RWPE2 (cell line): ENCODE data around the gene RING1.

Experiments used
- ATAC-seq: fragments of 200-7000 bp; cut with Tn5 transposase; 3 replicates; pipeline ENCODE4 v1.9.1; 2021; ENCODE audit warnings: low read depth
- DNase-seq: peaks from one replicate; pipeline ENCODE4 v3.0.0-alpha.2; 2020; ENCODE audit warnings: low spot score
- H3K27ac ChIP-seq: fragments of 450-650 bp; 2 replicates; pipeline ENCODE4 v1.5.1; 2017; ENCODE audit warnings: mild to moderate bottlenecking; ENCODE audit not compliant: poor library complexity, severe bottlenecking
- H3K27me3 ChIP-seq: fragments of 250-450 bp; sonication (Bioruptor Pico); 2 replicates; pipeline ENCODE4 v1.5.1; 2021; ENCODE audit warnings: mild to moderate bottlenecking, moderate library complexity; ENCODE audit not compliant: insufficient read depth, poor library complexity, severe bottlenecking
- H3K36me3 ChIP-seq: fragments of 250-450 bp; sonication (Bioruptor Pico); 2 replicates; pipeline ENCODE4 v1.5.1; 2020; ENCODE audit warnings: low read depth, mild to moderate bottlenecking, moderate library complexity
- H3K4me1 ChIP-seq: fragments of 250-450 bp; sonication (Bioruptor Pico); 2 replicates; pipeline ENCODE4 v1.5.1; 2021; ENCODE audit warnings: mild to moderate bottlenecking, moderate library complexity; ENCODE audit not compliant: insufficient read depth, poor library complexity, severe bottlenecking
- H3K4me3 ChIP-seq: fragments of 250-450 bp; sonication (Bioruptor Pico); 2 replicates; pipeline ENCODE4 v1.5.1; 2021; ENCODE audit warnings: mild to moderate bottlenecking, moderate library complexity; ENCODE audit not compliant: severe bottlenecking
- H3K9me3 ChIP-seq: fragments of 250-450 bp; sonication (Bioruptor Pico); 2 replicates; pipeline ENCODE4 v1.5.1; 2021; ENCODE audit warnings: mild to moderate bottlenecking, moderate library complexity; ENCODE audit not compliant: severe bottlenecking
- CTCF ChIP-seq: fragments of 450-650 bp; IDR thresholded peaks from one replicate; pipeline ENCODE4 v1.5.1; 2017; ENCODE audit warnings: mild to moderate bottlenecking, moderate library complexity; ENCODE audit not compliant: poor library complexity, severe bottlenecking

The RING1 gene

GRCh38 chr6:33172688-33173534 lies 35.4 kb upstream of the RING1 start:
- H3K36me3 ChIP-seq = no peaks in the 10 kb centered on the region
- no peaks in the 10 kb centered on the region for H3K9me3 ChIP-seq
- ATAC-seq (peak; percentile 59), DNase-seq (peak; percentile 38)
- no peak overlapping the region for H3K27ac ChIP-seq
- peak; percentile 59 for TF ChIP-seq CTCF
- H3K4me3 ChIP-seq = no peak overlapping the region
- H3K27me3 ChIP-seq = no peaks in the 10 kb centered on the region
- no peaks in the 10 kb centered on the region for H3K4me1 ChIP-seq

- H3K27me3 ChIP-seq = no peaks in the 10 kb centered on the region
- no peak overlapping the region for H3K27ac ChIP-seq
- ATAC-seq = no peak
- no peaks in the 10 kb centered on the region for H3K4me1 ChIP-seq
- H3K9me3 ChIP-seq = no peaks in the 10 kb centered on the region
- H3K4me3 ChIP-seq = no peak overlapping the region
- DNase-seq = peak; percentile 37
- TF ChIP-seq CTCF = no peak
- H3K36me3 ChIP-seq = no peaks in the 10 kb centered on the region
Measured at GRCh38 chr6:33173535-33174180, 34.6 kb upstream of the RING1 start.

- Histone ChIP-seq H3K9me3 (no peaks in the 10 kb centered on the region), H3K27me3 (no peaks in the 10 kb centered on the region), H3K4me3 (no peak overlapping the region), H3K27ac (no peak overlapping the region), H3K4me1 (no peaks in the 10 kb centered on the region), H3K36me3 (no peaks in the 10 kb centered on the region)
- DNase-seq (peak; percentile 43), ATAC-seq (no peak)
- TF ChIP-seq CTCF = no peak
Measured at GRCh38 chr6:33174784-33175183, 33.5 kb upstream of the RING1 start.

- Histone ChIP-seq H3K27me3 (no peaks in the 10 kb centered on the region), H3K4me1 (no peaks in the 10 kb centered on the region), H3K9me3 (no peaks in the 10 kb centered on the region), H3K4me3 (no peak overlapping the region), H3K36me3 (no peaks in the 10 kb centered on the region), H3K27ac (no peak overlapping the region)
- 0 out of 3 replicates have a peak, but pooled peaks have one; percentile 26 for ATAC-seq
- DNase-seq = peak; percentile 29
- TF ChIP-seq CTCF = no peak
Measured at GRCh38 chr6:33175436-33176069, 32.7 kb upstream of the RING1 start.
